Gastroesophageal sphincter (tissue), 3 donors: Measurements from ENCODE around the gene PDLIM5.

Source experiments
- CTCF ChIP-seq, 4 experiments: fragments of 200-600 bp in 2 of 4; fragments of 450-650 bp in 2 of 4; sonication (generic) in 1 of 4; IDR thresholded peaks; one replicate each; pipeline ENCODE4 v1.5.1; 2017 to 2019; ENCODE audit warnings: antibody characterized with exemption in 4 of 4, mild to moderate bottlenecking in 2 of 4, moderate library complexity in 2 of 4
- EP300 ChIP-seq: sonication (generic); formaldehyde crosslinking; IDR thresholded peaks from one replicate; pipeline ENCODE4 v1.6.1; 2017; ENCODE audit warnings: antibody characterized with exemption, mild to moderate bottlenecking

- TF ChIP-seq CTCF (IDR thresholded peaks at IDR 0.05) (no peak), EP300 (no peak)
These were observed 246.4 kb downstream of the PDLIM5 start for GRCh38 chr4:94698187-94698586.
